Heart left ventricle (tissue), 13 donors: ENCODE data around the gene ANAPC2.

Source experiments
- POLR2A ChIP-seq, 2 donors: fragments of 450-650 bp; IDR thresholded peaks; one replicate each; pipeline ENCODE4 v1.6.1; 2017; ENCODE audit warnings: antibody characterized with exemption in 2 of 2, mild to moderate bottlenecking in 2 of 2, moderate library complexity in 2 of 2
- TF ChIP-seq, protein P1 (sequence below), 12 donors: fragments of 200-600 bp; sonication (generic) in 4 of 12; IDR thresholded peaks; one replicate each; pipeline versions ENCODE4 v1.5.0 to v1.8.0; 2018 to 2022; ENCODE audit warnings: antibody characterized with exemption in 12 of 12, mild to moderate bottlenecking in 5 of 12
- donor health status: ischemic (EF 13 %, LVEDD 7.1; RV severe dilation, severe dysfunction).
- donor health status: DM: no; HTN: yes; CAD: no.
- donor health status: DM: no; HTN: no; CAD: no.
- donor health status: ischemic (EF 25% LVEDD 6.9; RV normal size, moderate dysfunction).
- donor health status: ischemic (EF 25% LVEDD 5.7; RV mildly dilated, moderate dysfunction).
- donor health status: ischemic (EF 35%, LVEDD 5.7; RV mildly dilated, moderate dysfunction).
- donor health status: nonischemic (EF 11% LVEDD 7.7; RV severe dilation, severe dysfunction).
- donor health status: DM: yes; HTN: yes; CAD: no.
- donor health status: PGD.
- donor health status: ischemic (EF 29% LVEDD 5.4; RV normal size, mild dysfunction).
- donor health status: nonischemic (EF 23%, LVEDD 6.1; RV moderate dilation, normal function).

DNA sequence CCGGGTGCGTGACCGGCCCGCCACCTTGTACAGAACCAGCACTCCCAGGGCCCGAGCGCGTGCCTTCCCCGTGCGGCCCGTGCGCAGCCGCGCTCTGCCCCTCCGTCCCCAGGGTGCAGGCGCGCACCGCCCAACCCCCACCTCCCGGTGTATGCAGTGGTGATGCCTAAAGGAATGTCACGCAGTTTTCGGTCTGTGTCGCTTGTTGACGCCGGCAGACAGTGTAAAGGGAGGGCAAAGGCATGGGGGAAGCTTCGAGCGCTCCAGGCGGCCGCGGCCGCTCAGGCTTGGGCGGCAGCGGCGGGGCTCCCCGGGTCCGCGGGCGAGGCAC lies 19.8 kb downstream of the ANAPC2 start:
- TF ChIP-seq, protein P1, sequence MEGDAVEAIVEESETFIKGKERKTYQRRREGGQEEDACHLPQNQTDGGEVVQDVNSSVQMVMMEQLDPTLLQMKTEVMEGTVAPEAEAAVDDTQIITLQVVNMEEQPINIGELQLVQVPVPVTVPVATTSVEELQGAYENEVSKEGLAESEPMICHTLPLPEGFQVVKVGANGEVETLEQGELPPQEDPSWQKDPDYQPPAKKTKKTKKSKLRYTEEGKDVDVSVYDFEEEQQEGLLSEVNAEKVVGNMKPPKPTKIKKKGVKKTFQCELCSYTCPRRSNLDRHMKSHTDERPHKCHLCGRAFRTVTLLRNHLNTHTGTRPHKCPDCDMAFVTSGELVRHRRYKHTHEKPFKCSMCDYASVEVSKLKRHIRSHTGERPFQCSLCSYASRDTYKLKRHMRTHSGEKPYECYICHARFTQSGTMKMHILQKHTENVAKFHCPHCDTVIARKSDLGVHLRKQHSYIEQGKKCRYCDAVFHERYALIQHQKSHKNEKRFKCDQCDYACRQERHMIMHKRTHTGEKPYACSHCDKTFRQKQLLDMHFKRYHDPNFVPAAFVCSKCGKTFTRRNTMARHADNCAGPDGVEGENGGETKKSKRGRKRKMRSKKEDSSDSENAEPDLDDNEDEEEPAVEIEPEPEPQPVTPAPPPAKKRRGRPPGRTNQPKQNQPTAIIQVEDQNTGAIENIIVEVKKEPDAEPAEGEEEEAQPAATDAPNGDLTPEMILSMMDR (IDR thresholded peaks at IDR 0.05) = no peak
- TF ChIP-seq POLR2A (IDR thresholded peaks at IDR 0.05) = no peak
